ENCODE measurements around the gene CHCHD4.
A peak's percentile ranks its signal among the peaks of the same experiment; 100 is the strongest.

The CHCHD4 gene

GRCh38 chr3:14120111-14120920, 4.4 kb downstream of the CHCHD4 start:
- no peak for TF ChIP-seq CTCF (conservative IDR thresholded peaks at IDR 0.05; ENCODE audit: low read depth)
- CTCF ChIA-PET = no interaction called here
- no peak for DNase-seq (ENCODE audit: low spot score)
- peak overlapping the region; percentile 49 for H3K27ac ChIP-seq
- POLR2A ChIA-PET (ENCODE audit: low non-redundant PET) = no interaction called here

- ChIA-PET CTCF (no interaction called here), POLR2A (ENCODE audit: low non-redundant PET) (no interaction called here)
- DNase-seq (ENCODE audit: low spot score) = no peak
- no peak for TF ChIP-seq CTCF (conservative IDR thresholded peaks at IDR 0.05; ENCODE audit: low read depth)
- H3K27ac ChIP-seq = peak overlapping the region; percentile 49
These were observed 5.0 kb downstream of the CHCHD4 start for GRCh38 chr3:14119651-14120050.

- peak overlapping the region; percentile 87 for H3K27ac ChIP-seq
- TF ChIP-seq CTCF (conservative IDR thresholded peaks at IDR 0.05; ENCODE audit: low read depth) = no peak
- ChIA-PET POLR2A (ENCODE audit: low non-redundant PET) (no interaction called here), CTCF (no interaction called here)
- DNase-seq (ENCODE audit: low spot score) = no peak
These were observed 6.0 kb downstream of the CHCHD4 start for GRCh38 chr3:14118400-14119381.

GRCh38 chr3:14117468-14118399, 6.9 kb downstream of the CHCHD4 start:
- ChIA-PET POLR2A (ENCODE audit: low non-redundant PET) (no interaction called here), CTCF (no interaction called here)
- no peak for TF ChIP-seq CTCF (conservative IDR thresholded peaks at IDR 0.05; ENCODE audit: low read depth)
- no peak for DNase-seq (ENCODE audit: low spot score)
- peak overlapping the region; percentile 87 for H3K27ac ChIP-seq

DNA sequence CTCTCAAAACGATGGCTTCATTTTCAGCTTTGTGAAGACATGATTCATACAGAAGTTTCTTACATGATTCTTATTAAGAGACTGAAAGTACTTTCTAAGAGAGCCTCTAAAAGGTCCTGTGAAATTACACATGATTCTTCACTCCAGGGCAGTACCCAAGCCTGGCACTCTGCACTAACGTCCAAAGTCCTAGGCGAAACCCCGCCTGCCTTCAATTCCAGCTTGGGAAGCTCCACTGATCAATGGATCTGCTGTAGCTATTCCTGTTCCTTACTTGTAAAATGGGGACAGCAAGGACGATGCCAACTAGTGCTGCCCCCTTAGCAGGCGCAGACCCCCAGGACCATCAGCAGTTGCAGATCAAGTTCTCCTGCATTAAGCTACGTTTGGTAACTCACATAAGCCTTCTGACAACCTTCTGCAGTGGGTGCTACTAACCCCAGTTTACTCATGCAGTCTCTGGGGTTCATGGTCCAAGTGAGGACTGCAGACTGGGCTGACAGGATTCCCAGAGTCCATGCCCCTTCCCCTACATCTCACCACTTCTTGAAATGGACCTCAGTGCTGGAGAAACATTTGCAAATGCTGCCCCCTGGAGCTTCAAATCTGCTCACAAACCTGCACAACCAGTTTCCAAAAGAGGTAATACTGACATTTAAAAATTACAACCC, 10.6 kb downstream of the CHCHD4 start:
- CTCF ChIA-PET = interaction anchor here (0.6 to 1.9 kb wide), 2 partner anchors 218 to 219 kb away, joined by 3 to 6 read pairs; no protein-coding TSS in a partner anchor
- POLR2A ChIA-PET (ENCODE audit: low non-redundant PET) = no interaction called here
- H3K27ac ChIP-seq = no peak overlapping the region
- TF ChIP-seq CTCF (conservative IDR thresholded peaks at IDR 0.05; ENCODE audit: low read depth) = no peak
- no peak for DNase-seq (ENCODE audit: low spot score)
